CD14-positive monocyte (primary cell): Measurements from ENCODE around the gene EXD3. TPM values are rescaled to one million over a fixed set of nuclear protein-coding genes. Genes with fewer than 3 reads are reported as not detected.
A peak's percentile ranks its signal among the peaks of the same experiment; 100 is the strongest.

Source experiments
- DNase-seq, 3 donors: peaks; one replicate each; pipeline ENCODE4 v3.0.0-alpha.2; 2011 to 2022
- H2AFZ ChIP-seq: 2 replicates; pipeline ENCODE4 v1.6.0; 2012; ENCODE audit warnings: mild to moderate bottlenecking, low read depth, low read length, inconsistent platforms; ENCODE audit not compliant: insufficient read depth, poor library complexity, severe bottlenecking
- H3K27ac ChIP-seq, 2 donors: 1 replicate in 1 of 2; 2 replicates in 1 of 2; pipeline ENCODE4 v1.5.1; 2012 to 2013; ENCODE audit warnings: low read length in 2 of 2, control low read depth in 1 of 2, inconsistent platforms in 1 of 2, low read depth in 1 of 2, mild to moderate bottlenecking in 1 of 2
- H3K27me3 ChIP-seq, 2 donors: one replicate each; pipeline versions ENCODE4 v1.6.0 to v1.6.1; 2011 to 2013; ENCODE audit warnings: low read length in 2 of 2; ENCODE audit not compliant: control insufficient read depth in 2 of 2, insufficient read depth in 2 of 2
- H3K36me3 ChIP-seq, 2 donors: replicated peaks in 1 of 2; 1 replicate in 1 of 2; 2 replicates in 1 of 2; pipeline versions ENCODE4 v1.5.1 to v1.6.1; 2012 to 2013; ENCODE audit warnings: low read length in 2 of 2, control low read depth in 1 of 2, inconsistent platforms in 1 of 2, mild to moderate bottlenecking in 1 of 2; ENCODE audit not compliant: insufficient read depth in 2 of 2, control insufficient read depth in 1 of 2
- H3K4me1 ChIP-seq, 2 donors: 1 replicate in 1 of 2; 2 replicates in 1 of 2; pipeline versions ENCODE4 v1.5.1 to v1.6.1; 2012 to 2013; ENCODE audit warnings: low read length in 2 of 2, control low read depth in 1 of 2, inconsistent platforms in 1 of 2, mild to moderate bottlenecking in 1 of 2, moderate library complexity in 1 of 2; ENCODE audit not compliant: insufficient read depth in 2 of 2, control insufficient read depth in 1 of 2
- H3K4me2 ChIP-seq: replicated peaks from 2 replicates; pipeline ENCODE3; 2012; ENCODE audit warnings: low read length, moderate library complexity, mild to moderate bottlenecking; ENCODE audit not compliant: poor library complexity, severe bottlenecking; ENCODE audit errors: extremely low read depth
- H3K4me3 ChIP-seq, 3 experiments: fragments of 200-600 bp in 1 of 3; sonication (generic) in 1 of 3; replicated peaks in 1 of 3; 1 replicate in 2 of 3; 2 replicates in 1 of 3; pipeline ENCODE4 v1.5.1; 2011 to 2013; ENCODE audit warnings: low read length in 3 of 3, mild to moderate bottlenecking in 3 of 3, control low read depth in 2 of 3, low read depth in 2 of 3, inconsistent platforms in 1 of 3, moderate library complexity in 1 of 3
- H3K79me2 ChIP-seq: 2 replicates; pipeline ENCODE4 v1.6.0; 2012; ENCODE audit warnings: mild to moderate bottlenecking, control low read depth, inconsistent platforms, low read length, moderate library complexity; ENCODE audit not compliant: insufficient read depth
- H3K9ac ChIP-seq: 2 replicates; pipeline ENCODE4 v1.6.0; 2017; ENCODE audit warnings: low read length, mild to moderate bottlenecking; ENCODE audit not compliant: insufficient read depth, poor library complexity, severe bottlenecking
- H3K9me3 ChIP-seq, 2 donors: replicated peaks in 1 of 2; 1 replicate in 1 of 2; 2 replicates in 1 of 2; pipeline versions ENCODE4 v1.5.1 to v1.6.1; 2012 to 2013; ENCODE audit warnings: low read length in 2 of 2, control low read depth in 1 of 2; ENCODE audit not compliant: control insufficient read depth in 1 of 2, insufficient read depth in 1 of 2
- H4K20me1 ChIP-seq: 2 replicates; pipeline ENCODE4 v1.6.0; 2012; ENCODE audit warnings: mild to moderate bottlenecking, low read length, control low read depth, moderate library complexity; ENCODE audit not compliant: insufficient read depth
- H3K27ac Mint-ChIP-seq, 7 donors: one replicate each; pipeline ENCODE4 v1.8.0; 2020; ENCODE audit warnings: mild to moderate bottlenecking in 7 of 7, mixed read lengths in 7 of 7, moderate library complexity in 6 of 7, inconsistent platforms in 2 of 7
- H3K27me3 Mint-ChIP-seq, 3 donors: one replicate each; pipeline ENCODE4 v1.8.0; 2021 to 2022; ENCODE audit warnings: low read depth in 3 of 3, mild to moderate bottlenecking in 3 of 3, mixed read lengths in 3 of 3, moderate library complexity in 3 of 3, inconsistent platforms in 1 of 3
- H3K36me3 Mint-ChIP-seq, 2 donors: one replicate each; pipeline ENCODE4 v1.8.0; 2020; ENCODE audit warnings: mixed read lengths in 2 of 2, inconsistent platforms in 1 of 2, mild to moderate bottlenecking in 1 of 2
- H3K4me1 Mint-ChIP-seq: one replicate; pipeline ENCODE4 v1.8.0; 2020; ENCODE audit warnings: mild to moderate bottlenecking, mixed read lengths
- H3K4me3 Mint-ChIP-seq, 2 donors: one replicate each; pipeline ENCODE4 v1.8.0; 2020; ENCODE audit warnings: mild to moderate bottlenecking in 2 of 2, mixed read lengths in 2 of 2, moderate library complexity in 1 of 2
- H3K9me3 Mint-ChIP-seq, 7 donors: one replicate each; pipeline ENCODE4 v1.8.0; 2020 to 2022; ENCODE audit warnings: mixed read lengths in 7 of 7, mild to moderate bottlenecking in 6 of 7, moderate library complexity in 6 of 7, inconsistent platforms in 2 of 7
- WGBS: methylation state at CpG from one replicate; pipeline ENCODE4 v1.1.5; 2013; ENCODE audit warnings: missing lambda C conversion rate; ENCODE audit not compliant: insufficient coverage; 5-methylcytosine and 5-hydroxymethylcytosine counted together
- intact Hi-C, 2 donors: fragments of 100-400 bp; cut with micrococcal nuclease; formaldehyde crosslinking; loops; one replicate each; pipeline versions ENCODE4 v1.15.0 to v1.15.1; 2023
- polyA plus RNA-seq, 3 donors: library from polyadenylated mRNA; depleted of rRNA in 1 of 3; unstranded in 2 of 3; stranded (reverse) in 1 of 3; fragments of 300-500 nt in 2 of 3; fragments of >200 nt in 1 of 3; fragmentation: Illumina TruSeq in 2 of 3; gene quantifications; 1 replicate in 2 of 3; 2 replicates in 1 of 3; pipeline ENCODE4 v1.2.3, GENCODE V29; 2012 to 2021
- TF ChIP-seq, protein P1 (sequence below): fragments of 200-600 bp; IDR thresholded peaks from one replicate; pipeline ENCODE4 v1.8.0; 2022; ENCODE audit warnings: antibody characterized with exemption, mild to moderate bottlenecking

The EXD3 gene
- polyA plus RNA-seq, 3 donors = 2.0 to 10.8 (median 3.0) TPM

DNA sequence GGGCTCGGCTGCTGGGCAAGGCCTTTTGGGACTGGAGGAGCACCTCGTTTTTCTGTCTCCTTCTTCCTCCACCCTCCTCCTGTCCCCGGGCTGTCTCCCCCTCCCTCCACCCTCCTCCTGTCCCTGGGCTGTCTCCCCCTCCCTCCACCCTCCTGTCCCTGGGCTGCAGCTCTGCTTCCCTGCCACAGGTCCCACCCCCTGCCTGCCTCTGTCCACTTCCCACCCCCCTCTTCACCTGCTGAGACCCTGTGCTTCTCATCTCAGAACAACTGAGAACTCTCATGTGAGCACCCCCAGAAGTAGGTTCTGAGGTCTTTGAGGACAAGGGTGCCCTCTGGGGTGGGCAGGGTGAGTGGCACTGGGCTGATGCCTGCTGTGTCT lies 151.3 kb downstream of the EXD3 start:
- peaks cover 32% of the 10 kb centered on the region for H4K20me1 ChIP-seq
- H3K4me3 ChIP-seq = no peak overlapping the region
- no peak overlapping the region for H3K4me2 ChIP-seq
- no peaks in the 10 kb centered on the region for H3K27me3 ChIP-seq
- DNase-seq = no peak
- H3K9me3 ChIP-seq = no peaks in the 10 kb centered on the region
- H3K9me3 Mint-ChIP-seq = no peaks in the 10 kb centered on the region
- H3K27ac Mint-ChIP-seq = no peak overlapping the region
- WGBS = 0% methylated on average over 3 of the region's 3 CpGs
- intact Hi-C loops = no loop called here
- no peak overlapping the region for H3K9ac ChIP-seq
- no peak overlapping the region for H2AFZ ChIP-seq
- no peak overlapping the region for H3K4me3 Mint-ChIP-seq
- H3K36me3 Mint-ChIP-seq = peaks cover 31 to 67% of the 10 kb centered on the region in 2 donors
- peaks cover 46 to 54% of the 10 kb centered on the region in 2 donors for H3K4me1 ChIP-seq
- peaks cover 0 to 3% (median 2%) of the 10 kb centered on the region in 3 donors for H3K27me3 Mint-ChIP-seq
- TF ChIP-seq, protein P1, sequence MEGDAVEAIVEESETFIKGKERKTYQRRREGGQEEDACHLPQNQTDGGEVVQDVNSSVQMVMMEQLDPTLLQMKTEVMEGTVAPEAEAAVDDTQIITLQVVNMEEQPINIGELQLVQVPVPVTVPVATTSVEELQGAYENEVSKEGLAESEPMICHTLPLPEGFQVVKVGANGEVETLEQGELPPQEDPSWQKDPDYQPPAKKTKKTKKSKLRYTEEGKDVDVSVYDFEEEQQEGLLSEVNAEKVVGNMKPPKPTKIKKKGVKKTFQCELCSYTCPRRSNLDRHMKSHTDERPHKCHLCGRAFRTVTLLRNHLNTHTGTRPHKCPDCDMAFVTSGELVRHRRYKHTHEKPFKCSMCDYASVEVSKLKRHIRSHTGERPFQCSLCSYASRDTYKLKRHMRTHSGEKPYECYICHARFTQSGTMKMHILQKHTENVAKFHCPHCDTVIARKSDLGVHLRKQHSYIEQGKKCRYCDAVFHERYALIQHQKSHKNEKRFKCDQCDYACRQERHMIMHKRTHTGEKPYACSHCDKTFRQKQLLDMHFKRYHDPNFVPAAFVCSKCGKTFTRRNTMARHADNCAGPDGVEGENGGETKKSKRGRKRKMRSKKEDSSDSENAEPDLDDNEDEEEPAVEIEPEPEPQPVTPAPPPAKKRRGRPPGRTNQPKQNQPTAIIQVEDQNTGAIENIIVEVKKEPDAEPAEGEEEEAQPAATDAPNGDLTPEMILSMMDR = no peak
- H3K36me3 ChIP-seq = peaks cover 22 to 68% of the 10 kb centered on the region in 2 donors
- no peak overlapping the region for H3K27ac ChIP-seq
- peaks cover 10% of the 10 kb centered on the region for H3K79me2 ChIP-seq
- peaks cover 55% of the 10 kb centered on the region for H3K4me1 Mint-ChIP-seq

DNA sequence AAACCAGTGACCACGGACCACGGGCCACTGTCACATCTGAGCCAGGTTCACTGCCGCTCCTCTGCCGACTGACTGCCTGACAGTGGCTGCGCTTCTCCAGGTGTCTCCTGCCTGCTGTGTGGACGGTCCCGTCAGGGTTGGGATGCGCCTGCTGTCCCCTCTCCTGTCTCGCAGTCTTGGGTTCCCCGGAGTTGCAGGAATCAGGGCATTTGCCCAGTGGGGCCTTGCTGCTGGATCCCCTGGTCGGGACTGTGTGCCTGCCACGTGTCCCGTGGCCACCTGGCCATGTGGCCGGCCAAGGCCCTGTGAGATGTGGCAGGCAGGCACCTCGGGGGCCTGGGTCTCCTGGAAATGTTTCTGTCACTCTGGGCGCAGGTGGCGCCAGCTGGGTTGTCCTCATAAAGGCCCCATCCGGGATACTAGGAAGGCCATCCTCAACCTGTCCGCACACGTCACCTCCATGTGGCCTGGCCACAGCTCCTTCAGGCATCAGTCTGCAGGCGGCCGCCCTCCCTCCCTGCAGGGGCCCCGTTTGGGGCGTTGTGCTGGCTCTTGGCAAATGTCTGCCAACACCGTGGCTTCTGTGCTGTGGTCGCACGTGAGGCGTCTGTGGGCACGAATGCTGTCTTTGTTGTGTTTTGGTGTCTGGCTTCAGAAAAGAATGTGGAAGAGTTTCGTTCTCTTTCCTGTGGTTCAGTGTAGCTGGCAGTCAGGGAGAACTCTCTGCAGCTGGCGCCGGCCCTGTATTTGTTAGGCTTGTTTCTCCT lies 151.8 kb downstream of the EXD3 start:
- peaks cover 36% of the 10 kb centered on the region for H4K20me1 ChIP-seq
- H3K9me3 Mint-ChIP-seq = no peaks in the 10 kb centered on the region
- peaks cover 28 to 74% of the 10 kb centered on the region in 2 donors for H3K36me3 ChIP-seq
- WGBS = 60% methylated on average over 30 of the region's 32 CpGs
- no peak overlapping the region for H3K4me3 ChIP-seq
- H3K27me3 ChIP-seq = no peaks in the 10 kb centered on the region
- DNase-seq = no peak
- H3K36me3 Mint-ChIP-seq = peaks cover 31 to 72% of the 10 kb centered on the region in 2 donors
- H3K9ac ChIP-seq = no peak overlapping the region
- no peak overlapping the region for H2AFZ ChIP-seq
- peaks cover 5% of the 10 kb centered on the region for H3K79me2 ChIP-seq
- H3K9me3 ChIP-seq = no peaks in the 10 kb centered on the region
- intact Hi-C loops = no loop called here
- peaks cover 49% of the 10 kb centered on the region for H3K4me1 Mint-ChIP-seq
- TF ChIP-seq, protein P1 = no peak
- peak overlapping the region in 1 of 7 donors; percentile 58 for H3K27ac Mint-ChIP-seq
- no peak overlapping the region for H3K4me2 ChIP-seq
- peaks cover 0 to 3% (median 2%) of the 10 kb centered on the region in 3 donors for H3K27me3 Mint-ChIP-seq
- H3K4me1 ChIP-seq = peaks cover 40 to 48% of the 10 kb centered on the region in 2 donors
- no peak overlapping the region for H3K4me3 Mint-ChIP-seq
- no peak overlapping the region for H3K27ac ChIP-seq
